HEK293 (cell line): Measurements from ENCODE around the gene LDB2.

Experiments used
- CTCF ChIA-PET: fragments of 350-600 bp; formaldehyde crosslinking; extraction: SDS; loops from one replicate; lab custom pipeline; 2021; ENCODE audit warnings: antibody characterized with exemption; lab: Yijun Ruan, JAX
- POLR2A ChIA-PET: fragments of 300-600 bp; formaldehyde crosslinking; extraction: SDS; loops from one replicate; lab custom pipeline; 2020; ENCODE audit warnings: antibody characterized with exemption, inconsistent platforms; lab: Yijun Ruan, JAX
- H3K27ac ChIP-seq: fragments of 200-500 bp; sonication (Bioruptor generic); 2 replicates; pipeline ENCODE4 v1.5.1; 2014; ENCODE audit warnings: low read depth, low read length, control low read depth, inconsistent platforms; ENCODE audit errors: extremely low read depth
- H3K36me3 ChIP-seq, 2 experiments: fragments of 200-500 bp in 1 of 2; sonication (Bioruptor generic) in 1 of 2; 1 replicate in 1 of 2; 2 replicates in 1 of 2; pipeline ENCODE4 v1.5.1; 2014 to 2017; ENCODE audit warnings: inconsistent platforms in 2 of 2, low read length in 2 of 2; ENCODE audit not compliant: control insufficient read depth in 2 of 2, insufficient read depth in 1 of 2
- H3K4me1 ChIP-seq: fragments of 200-500 bp; sonication (Bioruptor generic); 2 replicates; pipeline ENCODE4 v1.5.1; 2014; ENCODE audit warnings: mild to moderate bottlenecking, low read length, inconsistent platforms; ENCODE audit not compliant: control insufficient read depth, insufficient read depth
- H3K4me3 ChIP-seq: 2 replicates; pipeline ENCODE4 v1.5.1; 2011; ENCODE audit warnings: low read depth, mild to moderate bottlenecking, control low read depth, low read length, moderate library complexity
- H3K9me3 ChIP-seq: fragments of 200-500 bp; sonication (Bioruptor generic); 2 replicates; pipeline ENCODE4 v1.5.1; 2014; ENCODE audit warnings: low read depth, low read length, inconsistent platforms; ENCODE audit not compliant: control insufficient read depth, insufficient read depth
- ATF2 ChIP-seq: fragments of 450-650 bp; formaldehyde crosslinking; IDR thresholded peaks from 2 replicates; pipeline ENCODE4 v1.5.1; 2016; ENCODE audit warnings: missing biosample characterization, missing genetic modification characterization, low read depth
- BCL11A ChIP-seq: fragments of 450-650 bp; formaldehyde crosslinking; IDR thresholded peaks from 2 replicates; pipeline ENCODE4 v1.5.1; 2016; ENCODE audit warnings: low read depth, missing biosample characterization, missing genetic modification characterization
- KLF16 ChIP-seq: fragments of 450-650 bp; formaldehyde crosslinking; IDR thresholded peaks from 2 replicates; pipeline ENCODE4 v1.5.1; 2017; ENCODE audit warnings: missing biosample characterization, missing genetic modification characterization
- KLF9 ChIP-seq: fragments of 450-650 bp; formaldehyde crosslinking; IDR thresholded peaks from 2 replicates; pipeline ENCODE4 v1.5.1; 2016; ENCODE audit warnings: missing biosample characterization, missing genetic modification characterization, low read depth
- ZFP3 ChIP-seq: fragments of 450-650 bp; formaldehyde crosslinking; IDR thresholded peaks from 2 replicates; pipeline ENCODE4 v1.5.1; 2016; ENCODE audit warnings: low read depth, missing biosample characterization, missing genetic modification characterization
- ZNF202 ChIP-seq: fragments of 450-650 bp; formaldehyde crosslinking; IDR thresholded peaks from 2 replicates; pipeline ENCODE4 v1.5.1; 2016; ENCODE audit warnings: missing biosample characterization, missing genetic modification characterization, borderline replicate concordance
- ZNF211 ChIP-seq: fragments of 450-650 bp; formaldehyde crosslinking; IDR thresholded peaks from 2 replicates; pipeline ENCODE4 v1.5.1; 2016; ENCODE audit warnings: low read depth, missing biosample characterization, missing genetic modification characterization
- ZNF366 ChIP-seq: fragments of 450-650 bp; formaldehyde crosslinking; conservative IDR thresholded peaks from 2 replicates; pipeline ENCODE4 v1.5.1; 2016; ENCODE audit warnings: missing biosample characterization, missing genetic modification characterization
- ZNF37A ChIP-seq: fragments of 450-650 bp; IDR thresholded peaks from 2 replicates; pipeline ENCODE4 v1.5.1; 2018; ENCODE audit warnings: missing biosample characterization, missing genetic modification characterization
- ZNF398 ChIP-seq: fragments of 450-650 bp; formaldehyde crosslinking; IDR thresholded peaks from 2 replicates; pipeline ENCODE4 v1.5.1; 2017; ENCODE audit warnings: missing biosample characterization, missing genetic modification characterization
- ZNF404 ChIP-seq: fragments of 450-650 bp; formaldehyde crosslinking; IDR thresholded peaks from 2 replicates; pipeline ENCODE4 v1.5.1; 2017; ENCODE audit warnings: missing biosample characterization, missing genetic modification characterization
- ZNF473 ChIP-seq: fragments of 450-650 bp; formaldehyde crosslinking; IDR thresholded peaks from 2 replicates; pipeline ENCODE4 v1.5.1; 2017; ENCODE audit warnings: missing biosample characterization, missing genetic modification characterization
- ZNF510 ChIP-seq: fragments of 450-650 bp; formaldehyde crosslinking; IDR thresholded peaks from 2 replicates; pipeline ENCODE4 v1.5.1; 2018; ENCODE audit warnings: mild to moderate bottlenecking, missing genetic modification characterization, missing biosample characterization; ENCODE audit not compliant: insufficient replicate concordance
- ZNF549 ChIP-seq: fragments of 450-650 bp; IDR thresholded peaks from 2 replicates; pipeline ENCODE4 v1.5.1; 2018; ENCODE audit warnings: missing biosample characterization, missing genetic modification characterization, mild to moderate bottlenecking, inconsistent platforms, moderate library complexity
- ZNF558 ChIP-seq: fragments of 450-650 bp; formaldehyde crosslinking; IDR thresholded peaks from 2 replicates; pipeline ENCODE4 v1.5.1; 2016; ENCODE audit warnings: missing biosample characterization, missing genetic modification characterization
- ZNF76 ChIP-seq: fragments of 450-650 bp; formaldehyde crosslinking; IDR thresholded peaks from 2 replicates; pipeline ENCODE4; 2016; ENCODE audit warnings: low read depth, missing biosample characterization, missing genetic modification characterization, borderline replicate concordance
- ZNF768 ChIP-seq: fragments of 450-650 bp; formaldehyde crosslinking; IDR thresholded peaks from 2 replicates; pipeline ENCODE4 v1.5.1; 2018; ENCODE audit warnings: missing biosample characterization, mild to moderate bottlenecking, missing genetic modification characterization
- ZSCAN23 ChIP-seq: fragments of 450-650 bp; formaldehyde crosslinking; IDR thresholded peaks from 2 replicates; pipeline ENCODE4 v1.5.1; 2016; ENCODE audit warnings: missing biosample characterization, missing genetic modification characterization

Gene LDB2

GRCh38 chr4:16752150-16752549 is 146.3 kb downstream of the LDB2 start:
- H3K4me3 ChIP-seq, result no peak overlapping the region
- H3K27ac ChIP-seq, result no peak overlapping the region
- H3K9me3 ChIP-seq, result no peaks in the 10 kb centered on the region
- CTCF ChIA-PET, result no interaction called here
- POLR2A ChIA-PET, result no interaction called here
- H3K4me1 ChIP-seq, result no peaks in the 10 kb centered on the region
- TF ChIP-seq ZNF398 (tag by site-specific recombination), result no peak
- TF ChIP-seq ZNF202 (tag by site-specific recombination), result no peak
- no peak for TF ChIP-seq KLF9 (tag by site-specific recombination)
- TF ChIP-seq ZNF404 (tag by site-specific recombination), result no peak
- TF ChIP-seq BCL11A (tag by site-specific recombination), result no peak
- no peak for TF ChIP-seq ZNF473
- no peaks in the 10 kb centered on the region for H3K36me3 ChIP-seq

GRCh38 chr4:16750882-16751642 is 147.4 kb downstream of the LDB2 start:
- no peak overlapping the region for H3K4me3 ChIP-seq
- no peak overlapping the region for H3K27ac ChIP-seq
- TF ChIP-seq KLF16 (no peak), ZNF366 (tag by site-specific recombination) (no peak), ZNF211 (tag by site-specific recombination) (no peak), ZSCAN23 (tag by site-specific recombination) (no peak), ATF2 (tag by site-specific recombination) (no peak), ZNF76 (tag by site-specific recombination) (no peak), ZNF510 (tag by site-specific recombination) (no peak), ZFP3 (no peak)
- no peaks in the 10 kb centered on the region for H3K4me1 ChIP-seq
- H3K9me3 ChIP-seq, result no peaks in the 10 kb centered on the region
- ChIA-PET POLR2A (no interaction called here), CTCF (no interaction called here)
- no peaks in the 10 kb centered on the region for H3K36me3 ChIP-seq

GRCh38 chr4:16750216-16750615 is 148.2 kb downstream of the LDB2 start:
- Histone ChIP-seq H3K4me1 (no peaks in the 10 kb centered on the region), H3K9me3 (no peaks in the 10 kb centered on the region), H3K36me3 (no peaks in the 10 kb centered on the region), H3K27ac (no peak overlapping the region), H3K4me3 (no peak overlapping the region)
- CTCF ChIA-PET, result no interaction called here
- POLR2A ChIA-PET, result no interaction called here
- TF ChIP-seq ZNF366 (tag by site-specific recombination) (no peak), ZNF549 (tag by site-specific recombination) (no peak), ZNF558 (tag by site-specific recombination) (no peak), ZNF37A (tag by site-specific recombination) (no peak), ZNF768 (tag by site-specific recombination) (no peak)
